Testis (tissue), 3 donors: ENCODE measurements around the gene FBN1. TPM values are rescaled to one million over a fixed set of nuclear protein-coding genes. Genes with fewer than 3 reads are reported as not detected.

Experiments used
- DNase-seq: peaks from one replicate; pipeline ENCODE4 v3.0.0-alpha.2; 2019
- H3K27ac ChIP-seq, 2 donors: fragments of 200-600 bp; sonication (generic); one replicate each; pipeline ENCODE4 v1.5.1; 2019
- H3K27me3 ChIP-seq: fragments of 200-600 bp; sonication (generic); one replicate; pipeline ENCODE4 v1.5.1; 2019
- H3K36me3 ChIP-seq: fragments of 200-600 bp; sonication (generic); one replicate; pipeline ENCODE4 v1.5.1; 2017; ENCODE audit warnings: low read depth; ENCODE audit errors: missing control alignments
- H3K4me1 ChIP-seq: fragments of 200-600 bp; sonication (generic); one replicate; pipeline ENCODE4 v1.5.1; 2019
- H3K4me3 ChIP-seq, 2 donors: fragments of 200-600 bp; sonication (generic); one replicate each; pipeline ENCODE4 v1.5.1; 2017 to 2019
- H3K9me3 ChIP-seq: fragments of 200-600 bp; sonication (generic); one replicate; pipeline ENCODE4 v1.5.1; 2017
- POLR2A ChIP-seq: fragments of 450-650 bp; IDR thresholded peaks from one replicate; pipeline ENCODE4 v1.6.1; 2017; ENCODE audit warnings: antibody characterized with exemption, mild to moderate bottlenecking, moderate library complexity
- WGBS, 2 donors: methylation state at CpG; one replicate each; pipeline ENCODE4 v1.1.5; 2018; 5-methylcytosine and 5-hydroxymethylcytosine counted together
- intact Hi-C: fragments of 100-400 bp; cut with DNase I; formaldehyde crosslinking; loops from one replicate; pipeline ENCODE4 v1.15.1; 2023; ENCODE audit warnings: low total_unique reads
- polyA plus RNA-seq: library from polyadenylated mRNA; stranded (reverse); fragments of 350-450 nt; fragmentation: Illumina TruSeq; extraction: RNeasy Lipid Tissue Mini Kit (QIAGEN cat#74804); gene quantifications from one replicate; pipeline ENCODE4 v1.2.3, GENCODE V29; 2014; ENCODE audit warnings: low read depth, low replicate concordance; ENCODE audit not compliant: insufficient read depth
- total RNA-seq, 2 donors: library from RNA; depleted of rRNA; stranded (reverse); fragments of >200 nt; gene quantifications; one replicate each; pipeline ENCODE4 v1.2.3, GENCODE V29; 2016
- TF ChIP-seq, protein P1 (sequence below), 3 experiments: fragments of 450-650 bp in 2 of 3; fragments of 200-600 bp in 1 of 3; sonication (generic) in 1 of 3; IDR thresholded peaks; one replicate each; pipeline ENCODE4 v1.5.1; 2016 to 2019; ENCODE audit warnings: antibody characterized with exemption in 3 of 3, mild to moderate bottlenecking in 2 of 3, moderate library complexity in 1 of 3

FBN1 gene
- total and polyA plus RNA-seq, 3 donors from 2014 or later, result 48.5 to 77.1 (median 68.7) TPM

GRCh38 chr15:48637639-48638038 lies 7.9 kb downstream of the FBN1 start:
- intact Hi-C loops, result no loop called here
- Histone ChIP-seq H3K27ac (no peak overlapping the region), H3K9me3 (no peaks in the 10 kb centered on the region), H3K36me3 (no peaks in the 10 kb centered on the region), H3K4me3 (no peak overlapping the region), H3K4me1 (peaks cover 5% of the 10 kb centered on the region), H3K27me3 (no peaks in the 10 kb centered on the region)
- 86 to 91% methylated on average over 2 of the region's 2 CpGs for WGBS, 2 donors
- DNase-seq, result no peak
- TF ChIP-seq, protein P1, sequence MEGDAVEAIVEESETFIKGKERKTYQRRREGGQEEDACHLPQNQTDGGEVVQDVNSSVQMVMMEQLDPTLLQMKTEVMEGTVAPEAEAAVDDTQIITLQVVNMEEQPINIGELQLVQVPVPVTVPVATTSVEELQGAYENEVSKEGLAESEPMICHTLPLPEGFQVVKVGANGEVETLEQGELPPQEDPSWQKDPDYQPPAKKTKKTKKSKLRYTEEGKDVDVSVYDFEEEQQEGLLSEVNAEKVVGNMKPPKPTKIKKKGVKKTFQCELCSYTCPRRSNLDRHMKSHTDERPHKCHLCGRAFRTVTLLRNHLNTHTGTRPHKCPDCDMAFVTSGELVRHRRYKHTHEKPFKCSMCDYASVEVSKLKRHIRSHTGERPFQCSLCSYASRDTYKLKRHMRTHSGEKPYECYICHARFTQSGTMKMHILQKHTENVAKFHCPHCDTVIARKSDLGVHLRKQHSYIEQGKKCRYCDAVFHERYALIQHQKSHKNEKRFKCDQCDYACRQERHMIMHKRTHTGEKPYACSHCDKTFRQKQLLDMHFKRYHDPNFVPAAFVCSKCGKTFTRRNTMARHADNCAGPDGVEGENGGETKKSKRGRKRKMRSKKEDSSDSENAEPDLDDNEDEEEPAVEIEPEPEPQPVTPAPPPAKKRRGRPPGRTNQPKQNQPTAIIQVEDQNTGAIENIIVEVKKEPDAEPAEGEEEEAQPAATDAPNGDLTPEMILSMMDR (IDR thresholded peaks at IDR 0.05), result no peak
- TF ChIP-seq POLR2A, result no peak

GRCh38 chr15:48636511-48636910 lies 9.0 kb downstream of the FBN1 start:
- no peaks in the 10 kb centered on the region for H3K4me1 ChIP-seq
- no peak for TF ChIP-seq POLR2A
- TF ChIP-seq, protein P1 (IDR thresholded peaks at IDR 0.05), result no peak
- H3K36me3 ChIP-seq, result no peaks in the 10 kb centered on the region
- H3K4me3 ChIP-seq, result no peak overlapping the region
- no peaks in the 10 kb centered on the region for H3K9me3 ChIP-seq
- intact Hi-C loops, result no loop called here
- no peak overlapping the region for H3K27ac ChIP-seq
- H3K27me3 ChIP-seq, result no peaks in the 10 kb centered on the region
- 90 to 92% methylated on average over 5 of the region's 5 CpGs for WGBS, 2 donors
- DNase-seq, result no peak

DNA sequence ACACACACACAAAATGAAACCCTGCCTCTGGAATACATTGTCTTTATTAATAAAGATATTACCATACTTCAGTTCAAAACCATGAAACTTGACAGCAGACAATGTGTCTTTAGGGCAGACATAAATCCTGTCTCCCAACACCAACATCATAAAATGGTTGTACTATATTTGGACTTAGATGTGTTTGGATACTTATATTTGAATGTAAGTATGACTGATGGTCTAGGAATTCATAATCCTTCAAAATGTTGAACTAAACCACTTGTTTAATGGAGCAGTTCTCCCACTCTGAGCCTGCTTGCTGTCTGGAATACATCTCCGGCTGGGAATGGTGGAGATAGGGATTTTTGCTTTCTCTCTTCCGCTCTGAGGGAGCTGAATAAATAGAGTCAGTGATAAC lies 10.6 kb downstream of the FBN1 start:
- intact Hi-C loops, result no loop called here

GRCh38 chr15:48634096-48634495 lies 11.4 kb downstream of the FBN1 start:
- intact Hi-C loops, result no loop called here
- H3K4me1 ChIP-seq, result no peaks in the 10 kb centered on the region
- H3K27me3 ChIP-seq, result no peaks in the 10 kb centered on the region
- TF ChIP-seq, protein P1 (IDR thresholded peaks at IDR 0.05), result no peak
- no peak for TF ChIP-seq POLR2A
- no peak for DNase-seq
- H3K36me3 ChIP-seq, result no peaks in the 10 kb centered on the region
- no peak overlapping the region for H3K4me3 ChIP-seq
- 75 to 79% methylated on average over 3 of the region's 3 CpGs for WGBS, 2 donors
- H3K9me3 ChIP-seq, result no peaks in the 10 kb centered on the region
- H3K27ac ChIP-seq, result no peak overlapping the region

More for the DNA sequence above, 10.6 kb downstream of the FBN1 start:
- Histone ChIP-seq H3K27ac (no peak overlapping the region), H3K27me3 (no peaks in the 10 kb centered on the region), H3K36me3 (no peaks in the 10 kb centered on the region), H3K4me3 (no peak overlapping the region), H3K4me1 (no peaks in the 10 kb centered on the region), H3K9me3 (no peaks in the 10 kb centered on the region)
- no peak for DNase-seq
- no peak for TF ChIP-seq POLR2A
- TF ChIP-seq, protein P1 (IDR thresholded peaks at IDR 0.05), result no peak
- 85 to 87% methylated on average over 2 of the region's 2 CpGs for WGBS, 2 donors

DNA sequence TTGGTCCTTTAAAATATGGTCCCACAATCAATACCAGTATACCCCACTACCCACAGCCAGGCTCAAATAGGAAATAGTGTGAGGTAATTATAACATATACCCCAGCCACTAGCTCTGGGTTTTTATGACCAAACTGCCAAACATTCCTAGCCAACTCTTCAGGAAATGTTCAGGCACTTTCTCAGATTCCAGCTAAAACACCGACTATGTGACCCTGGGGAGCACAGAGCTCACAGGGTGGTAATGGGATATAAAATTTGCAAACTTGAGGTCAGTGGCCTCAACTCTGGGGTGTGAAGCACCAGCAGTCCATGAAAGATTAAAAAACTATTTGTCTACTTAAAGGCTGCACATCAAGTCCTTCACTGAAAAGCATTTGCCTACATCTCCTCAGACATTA lies 12.9 kb downstream of the FBN1 start:
- no peak for DNase-seq
- Histone ChIP-seq H3K4me1 (no peaks in the 10 kb centered on the region), H3K36me3 (no peaks in the 10 kb centered on the region), H3K27me3 (no peaks in the 10 kb centered on the region), H3K9me3 (no peaks in the 10 kb centered on the region), H3K27ac (no peak overlapping the region), H3K4me3 (no peak overlapping the region)
- TF ChIP-seq, protein P1 (IDR thresholded peaks at IDR 0.05), result no peak
- no peak for TF ChIP-seq POLR2A
- WGBS, 2 donors, result 10 to 52% methylated on average over 1 of the region's 1 CpG
- intact Hi-C loops, result no loop called here
